CD14-positive monocyte (primary cell): Measurements from ENCODE around the gene ATP5F1E. TPM values are rescaled to one million over a fixed set of nuclear protein-coding genes. Genes with fewer than 3 reads are reported as not detected.

Experiments used
- DNase-seq, 3 donors: peaks; one replicate each; pipeline ENCODE4 v3.0.0-alpha.2; 2011 to 2022
- H2AFZ ChIP-seq: 2 replicates; pipeline ENCODE4 v1.6.0; 2012; ENCODE audit warnings: mild to moderate bottlenecking, low read depth, low read length, inconsistent platforms; ENCODE audit not compliant: insufficient read depth, poor library complexity, severe bottlenecking
- H3K27ac ChIP-seq, 2 donors: 1 replicate in 1 of 2; 2 replicates in 1 of 2; pipeline ENCODE4 v1.5.1; 2012 to 2013; ENCODE audit warnings: low read length in 2 of 2, control low read depth in 1 of 2, inconsistent platforms in 1 of 2, low read depth in 1 of 2, mild to moderate bottlenecking in 1 of 2
- H3K27me3 ChIP-seq, 2 donors: one replicate each; pipeline versions ENCODE4 v1.6.0 to v1.6.1; 2011 to 2013; ENCODE audit warnings: low read length in 2 of 2; ENCODE audit not compliant: control insufficient read depth in 2 of 2, insufficient read depth in 2 of 2
- H3K36me3 ChIP-seq, 2 donors: replicated peaks in 1 of 2; 1 replicate in 1 of 2; 2 replicates in 1 of 2; pipeline versions ENCODE4 v1.5.1 to v1.6.1; 2012 to 2013; ENCODE audit warnings: low read length in 2 of 2, control low read depth in 1 of 2, inconsistent platforms in 1 of 2, mild to moderate bottlenecking in 1 of 2; ENCODE audit not compliant: insufficient read depth in 2 of 2, control insufficient read depth in 1 of 2
- H3K4me1 ChIP-seq, 2 donors: 1 replicate in 1 of 2; 2 replicates in 1 of 2; pipeline versions ENCODE4 v1.5.1 to v1.6.1; 2012 to 2013; ENCODE audit warnings: low read length in 2 of 2, control low read depth in 1 of 2, inconsistent platforms in 1 of 2, mild to moderate bottlenecking in 1 of 2, moderate library complexity in 1 of 2; ENCODE audit not compliant: insufficient read depth in 2 of 2, control insufficient read depth in 1 of 2
- H3K4me2 ChIP-seq: replicated peaks from 2 replicates; pipeline ENCODE3; 2012; ENCODE audit warnings: low read length, moderate library complexity, mild to moderate bottlenecking; ENCODE audit not compliant: poor library complexity, severe bottlenecking; ENCODE audit errors: extremely low read depth
- H3K4me3 ChIP-seq, 3 experiments: fragments of 200-600 bp in 1 of 3; sonication (generic) in 1 of 3; replicated peaks in 1 of 3; 1 replicate in 2 of 3; 2 replicates in 1 of 3; pipeline ENCODE4 v1.5.1; 2011 to 2013; ENCODE audit warnings: low read length in 3 of 3, mild to moderate bottlenecking in 3 of 3, control low read depth in 2 of 3, low read depth in 2 of 3, inconsistent platforms in 1 of 3, moderate library complexity in 1 of 3
- H3K79me2 ChIP-seq: 2 replicates; pipeline ENCODE4 v1.6.0; 2012; ENCODE audit warnings: mild to moderate bottlenecking, control low read depth, inconsistent platforms, low read length, moderate library complexity; ENCODE audit not compliant: insufficient read depth
- H3K9ac ChIP-seq: 2 replicates; pipeline ENCODE4 v1.6.0; 2017; ENCODE audit warnings: low read length, mild to moderate bottlenecking; ENCODE audit not compliant: insufficient read depth, poor library complexity, severe bottlenecking
- H3K9me3 ChIP-seq, 2 donors: replicated peaks in 1 of 2; 1 replicate in 1 of 2; 2 replicates in 1 of 2; pipeline versions ENCODE4 v1.5.1 to v1.6.1; 2012 to 2013; ENCODE audit warnings: low read length in 2 of 2, control low read depth in 1 of 2; ENCODE audit not compliant: control insufficient read depth in 1 of 2, insufficient read depth in 1 of 2
- H4K20me1 ChIP-seq: 2 replicates; pipeline ENCODE4 v1.6.0; 2012; ENCODE audit warnings: mild to moderate bottlenecking, low read length, control low read depth, moderate library complexity; ENCODE audit not compliant: insufficient read depth
- H3K27ac Mint-ChIP-seq, 7 donors: one replicate each; pipeline ENCODE4 v1.8.0; 2020; ENCODE audit warnings: mild to moderate bottlenecking in 7 of 7, mixed read lengths in 7 of 7, moderate library complexity in 6 of 7, inconsistent platforms in 2 of 7
- H3K27me3 Mint-ChIP-seq, 3 donors: one replicate each; pipeline ENCODE4 v1.8.0; 2021 to 2022; ENCODE audit warnings: low read depth in 3 of 3, mild to moderate bottlenecking in 3 of 3, mixed read lengths in 3 of 3, moderate library complexity in 3 of 3, inconsistent platforms in 1 of 3
- H3K36me3 Mint-ChIP-seq, 2 donors: one replicate each; pipeline ENCODE4 v1.8.0; 2020; ENCODE audit warnings: mixed read lengths in 2 of 2, inconsistent platforms in 1 of 2, mild to moderate bottlenecking in 1 of 2
- H3K4me1 Mint-ChIP-seq: one replicate; pipeline ENCODE4 v1.8.0; 2020; ENCODE audit warnings: mild to moderate bottlenecking, mixed read lengths
- H3K4me3 Mint-ChIP-seq, 2 donors: one replicate each; pipeline ENCODE4 v1.8.0; 2020; ENCODE audit warnings: mild to moderate bottlenecking in 2 of 2, mixed read lengths in 2 of 2, moderate library complexity in 1 of 2
- H3K9me3 Mint-ChIP-seq, 7 donors: one replicate each; pipeline ENCODE4 v1.8.0; 2020 to 2022; ENCODE audit warnings: mixed read lengths in 7 of 7, mild to moderate bottlenecking in 6 of 7, moderate library complexity in 6 of 7, inconsistent platforms in 2 of 7
- WGBS: methylation state at CpG from one replicate; pipeline ENCODE4 v1.1.5; 2013; ENCODE audit warnings: missing lambda C conversion rate; ENCODE audit not compliant: insufficient coverage; 5-methylcytosine and 5-hydroxymethylcytosine counted together
- intact Hi-C, 2 donors: fragments of 100-400 bp; cut with micrococcal nuclease; formaldehyde crosslinking; loops; one replicate each; pipeline versions ENCODE4 v1.15.0 to v1.15.1; 2023
- polyA minus RNA-seq: library from RNA; depleted of rRNA, polyadenylated mRNA; stranded (reverse); fragments of >200 nt; gene quantifications from 2 replicates; pipeline ENCODE4 v1.2.3, GENCODE V29; 2012
- polyA plus RNA-seq, 3 donors: library from polyadenylated mRNA; depleted of rRNA in 1 of 3; unstranded in 2 of 3; stranded (reverse) in 1 of 3; fragments of 300-500 nt in 2 of 3; fragments of >200 nt in 1 of 3; fragmentation: Illumina TruSeq in 2 of 3; gene quantifications; 1 replicate in 2 of 3; 2 replicates in 1 of 3; pipeline ENCODE4 v1.2.3, GENCODE V29; 2012 to 2021
- total RNA-seq, 12 experiments: library from RNA in 1 of 12; stranded (reverse) in 1 of 12; fragments of 120-200 nt in 1 of 12; gene quantifications; one replicate each; pipeline ENCODE4 v1.2.4 and lab custom pipeline; 2013 to 2026; ENCODE audit warnings: mixed read lengths in 6 of 12, inconsistent platforms in 1 of 12
- TF ChIP-seq, protein P1 (sequence below): fragments of 200-600 bp; IDR thresholded peaks from one replicate; pipeline ENCODE4 v1.8.0; 2022; ENCODE audit warnings: antibody characterized with exemption, mild to moderate bottlenecking

ATP5F1E gene
- 132 TPM for total RNA-seq (2013)
- polyA plus RNA-seq (100 to 1,000 TPM in 2 of 3 donors, 10 to 100 TPM in 1; 39.0 to 105 (median 102) TPM), polyA minus RNA-seq (13.7 and 29.3 TPM in 2 replicates), total RNA-seq (lab: John Stamatoyannopoulos, UW) (91.0 to 265 (median 192) reads per million in 11 experiments)

DNA sequence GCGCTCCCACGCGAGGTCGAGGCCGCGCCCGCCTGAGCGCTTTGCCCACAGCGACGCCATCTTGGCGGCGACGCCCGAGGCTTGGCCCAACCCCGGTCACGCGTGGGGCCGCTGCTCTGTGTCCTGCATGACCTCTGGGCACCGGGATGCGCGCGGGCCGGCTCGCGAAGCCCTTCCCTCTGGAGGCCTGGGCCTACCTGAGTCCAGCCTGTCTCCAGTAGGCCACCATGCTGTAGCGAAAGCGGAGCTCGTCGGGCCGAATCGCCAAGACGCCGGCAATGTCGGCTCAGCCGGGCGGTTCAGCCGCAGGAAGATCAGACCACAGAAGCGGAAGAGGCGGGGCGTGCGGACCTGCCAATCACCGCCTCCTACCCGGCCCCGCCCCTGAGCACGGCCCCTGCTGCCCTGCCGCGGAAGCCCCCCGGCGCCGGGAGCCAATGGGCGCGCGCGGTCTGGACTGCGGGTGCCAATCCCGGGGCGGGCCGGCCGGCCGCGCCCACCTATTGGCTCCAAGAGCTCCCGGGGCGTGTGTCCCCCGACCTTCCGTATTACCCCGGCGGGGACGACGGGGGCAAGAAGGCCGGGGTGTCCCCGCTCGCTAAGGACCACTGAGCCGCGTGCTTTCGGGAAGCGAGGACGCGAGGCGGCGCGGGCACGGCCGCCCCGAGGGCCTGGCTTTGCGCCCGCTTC is at the start of gene ATP5F1E:
Gene ATP5F1E (minus strand): TSS at position 313 of the 690 bp plus-strand sequence. CDS start 84 bp downstream, at position 229.
- no peaks in the 10 kb centered on the region for H3K9me3 ChIP-seq
- peak within 1 kb of the TSS; percentile 83 for H3K9ac ChIP-seq
- under 1% methylated on average over 86 of the region's 86 CpGs for WGBS
- H3K4me3 ChIP-seq = peak within 1 kb of the TSS; percentile 53 to 83 (median 79)
- H3K27ac Mint-ChIP-seq = peak within 1 kb of the TSS; percentile 94 to 99 (median 97)
- H3K27me3 Mint-ChIP-seq = peaks cover 0 to 2% (median 0%) of the 10 kb centered on the region in 3 donors
- no peaks in the 10 kb centered on the region for H3K27me3 ChIP-seq
- H3K4me1 ChIP-seq = peaks cover 23 to 41% of the 10 kb centered on the region in 2 donors
- intact Hi-C loops = loop anchor here (2.0 to 10.0 kb wide), 5 partner anchors 23 to 140 kb away; partner anchors contain the start of gene NELFCD (in 1 of the 2)
- H4K20me1 ChIP-seq = peaks cover 44% of the 10 kb centered on the region
- peaks cover 53% of the 10 kb centered on the region for H3K79me2 ChIP-seq
- H3K9me3 Mint-ChIP-seq = no peaks in the 10 kb centered on the region
- peaks cover 44% of the 10 kb centered on the region for H3K4me1 Mint-ChIP-seq
- peak within 1 kb of the TSS; percentile 78 to 88 for H3K27ac ChIP-seq
- H3K4me3 Mint-ChIP-seq = peak within 1 kb of the TSS; percentile 94 to 97
- peaks cover 52 to 69% of the 10 kb centered on the region in 2 donors for H3K36me3 ChIP-seq
- TF ChIP-seq, protein P1, sequence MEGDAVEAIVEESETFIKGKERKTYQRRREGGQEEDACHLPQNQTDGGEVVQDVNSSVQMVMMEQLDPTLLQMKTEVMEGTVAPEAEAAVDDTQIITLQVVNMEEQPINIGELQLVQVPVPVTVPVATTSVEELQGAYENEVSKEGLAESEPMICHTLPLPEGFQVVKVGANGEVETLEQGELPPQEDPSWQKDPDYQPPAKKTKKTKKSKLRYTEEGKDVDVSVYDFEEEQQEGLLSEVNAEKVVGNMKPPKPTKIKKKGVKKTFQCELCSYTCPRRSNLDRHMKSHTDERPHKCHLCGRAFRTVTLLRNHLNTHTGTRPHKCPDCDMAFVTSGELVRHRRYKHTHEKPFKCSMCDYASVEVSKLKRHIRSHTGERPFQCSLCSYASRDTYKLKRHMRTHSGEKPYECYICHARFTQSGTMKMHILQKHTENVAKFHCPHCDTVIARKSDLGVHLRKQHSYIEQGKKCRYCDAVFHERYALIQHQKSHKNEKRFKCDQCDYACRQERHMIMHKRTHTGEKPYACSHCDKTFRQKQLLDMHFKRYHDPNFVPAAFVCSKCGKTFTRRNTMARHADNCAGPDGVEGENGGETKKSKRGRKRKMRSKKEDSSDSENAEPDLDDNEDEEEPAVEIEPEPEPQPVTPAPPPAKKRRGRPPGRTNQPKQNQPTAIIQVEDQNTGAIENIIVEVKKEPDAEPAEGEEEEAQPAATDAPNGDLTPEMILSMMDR = no peak
- peaks cover 64 to 67% of the 10 kb centered on the region in 2 donors for H3K36me3 Mint-ChIP-seq
- peak; percentile 94 to 95 (median 94) for DNase-seq
- peak within 1 kb of the TSS; percentile 82 for H2AFZ ChIP-seq
- H3K4me2 ChIP-seq = peak within 1 kb of the TSS; percentile 78

DNA sequence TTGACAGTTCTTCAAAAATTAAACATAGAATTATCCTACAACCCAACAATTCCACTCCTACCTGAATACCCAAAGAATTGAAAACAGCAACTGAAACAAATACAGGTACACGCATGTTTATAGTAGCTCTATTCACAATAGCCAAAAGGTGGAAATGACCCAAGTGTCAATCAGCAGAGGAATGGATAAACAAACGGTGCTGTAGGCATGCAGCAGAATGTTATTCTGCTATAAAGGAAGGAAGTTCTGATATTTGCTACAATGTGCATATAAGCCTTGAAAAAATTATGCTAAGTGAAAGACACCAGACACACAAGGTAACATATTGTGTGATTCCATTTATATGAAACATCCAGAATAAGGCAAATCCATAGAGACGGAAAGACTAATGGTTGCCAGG is 48.9 kb upstream of the ATP5F1E start:
- Histone ChIP-seq H3K4me2 (no peak overlapping the region), H3K27me3 (peaks cover 16 to 19% of the 10 kb centered on the region in 2 donors), H3K4me1 (peaks cover 11 to 13% of the 10 kb centered on the region in 2 donors), H3K27ac (no peak overlapping the region), H3K9me3 (no peaks in the 10 kb centered on the region), H2AFZ (no peak overlapping the region), H3K4me3 (no peak overlapping the region), H3K9ac (no peak overlapping the region), H3K36me3 (no peaks in the 10 kb centered on the region), H4K20me1 (no peaks in the 10 kb centered on the region), H3K79me2 (no peaks in the 10 kb centered on the region)
- peaks cover 0 to 4% (median 0%) of the 10 kb centered on the region in 7 donors for H3K9me3 Mint-ChIP-seq
- TF ChIP-seq, protein P1 = no peak
- no peaks in the 10 kb centered on the region for H3K36me3 Mint-ChIP-seq
- no CpG with 5 or more reads among the region's 3 CpGs for WGBS
- no peak for DNase-seq
- intact Hi-C loops = loop anchor here in 1 of 2 donors (5.0 kb wide), 1 partner anchor 141 kb away; no protein-coding TSS in a partner anchor
- peak overlapping the region in 1 of 2 donors; percentile 46 for H3K4me3 Mint-ChIP-seq
- peaks cover 12% of the 10 kb centered on the region for H3K4me1 Mint-ChIP-seq
- H3K27me3 Mint-ChIP-seq = peaks cover 13 to 15% (median 14%) of the 10 kb centered on the region in 3 donors
- peak overlapping the region in 1 of 7 donors; percentile 64 for H3K27ac Mint-ChIP-seq
